Prostate gland (tissue), 2 donors: ENCODE results near the gene INPP5F.

Source experiments
- CTCF ChIP-seq, 4 experiments: fragments of 200-600 bp in 2 of 4; fragments of 450-650 bp in 2 of 4; sonication (generic) in 2 of 4; IDR thresholded peaks; 1 replicate in 3 of 4; 2 replicates in 1 of 4; pipeline ENCODE4 v1.5.1; 2016 to 2019; ENCODE audit warnings: antibody characterized with exemption in 4 of 4, mild to moderate bottlenecking in 2 of 4, moderate library complexity in 2 of 4
- POLR2A ChIP-seq: fragments of 450-650 bp; IDR thresholded peaks from one replicate; pipeline ENCODE4 v1.6.1; 2016; ENCODE audit warnings: antibody characterized with exemption, mild to moderate bottlenecking

GRCh38 chr10:119796039-119796438, 70.2 kb downstream of the INPP5F start:
- TF ChIP-seq CTCF (IDR thresholded peaks at IDR 0.05) = no peak
- no peak for TF ChIP-seq POLR2A
